Activated T-helper 1 cell treated with anti-CD3 and anti-CD28 coated beads, Interleukin-12 subunit alpha, Interleukin-12 subunit beta, Interleukin-2, Interleukin-4 antibody, amounts not matched to agents 30 ng/mL and 10 ng/mL and 1 ng/mL, durations not matched to agents 14 hours and 24 hours and 36 hours (primary cell): Measurements from ENCODE around the gene ZFYVE1. TPM values are rescaled to one million over a fixed set of nuclear protein-coding genes. Genes with fewer than 3 reads are reported as not detected.

Experiments used
- DNase-seq: peaks from one replicate; pipeline ENCODE4 v3.0.0; 2021; ENCODE audit warnings: low spot score
- H3K27ac Mint-ChIP-seq: one replicate; pipeline ENCODE4 v1.8.0; 2021; ENCODE audit warnings: mild to moderate bottlenecking, mixed read lengths
- H3K27me3 Mint-ChIP-seq: one replicate; pipeline ENCODE4 v1.8.0; 2022; ENCODE audit warnings: mild to moderate bottlenecking, moderate library complexity, mixed read lengths; ENCODE audit not compliant: insufficient read depth
- H3K36me3 Mint-ChIP-seq: one replicate; pipeline ENCODE4 v1.8.0; 2021; ENCODE audit warnings: low read depth, mixed read lengths
- H3K4me1 Mint-ChIP-seq: one replicate; pipeline ENCODE4 v1.8.0; 2021; ENCODE audit warnings: low read depth, mixed read lengths
- H3K4me3 Mint-ChIP-seq: one replicate; pipeline ENCODE4 v1.8.0; 2021; ENCODE audit warnings: mild to moderate bottlenecking, moderate library complexity, mixed read lengths
- H3K9me3 Mint-ChIP-seq: one replicate; pipeline ENCODE4 v1.8.0; 2021; ENCODE audit warnings: mixed read lengths
- intact Hi-C: fragments of 100-400 bp; cut with micrococcal nuclease; formaldehyde crosslinking; loops from one replicate; pipeline ENCODE4 v1.15.1; 2024
- total RNA-seq: library from RNA; stranded (reverse); gene quantifications from 2 replicates; pipeline ENCODE4 v1.2.3, GENCODE V29; 2022

The ZFYVE1 gene
- total RNA-seq, 1 donor from 2014 or later: 7.1 TPM

- Mint-ChIP-seq H3K4me1 (peaks cover 8% of the 10 kb centered on the region), H3K4me3 (no peak overlapping the region), H3K27ac (no peak overlapping the region), H3K36me3 (no peaks in the 10 kb centered on the region), H3K9me3 (no peaks in the 10 kb centered on the region), H3K27me3 (peaks cover 29% of the 10 kb centered on the region)
- intact Hi-C loops: no loop called here
- no peak for DNase-seq
Measured at GRCh38 chr14:72924337-72924736, 102.6 kb downstream of the ZFYVE1 start.

- no peak for DNase-seq
- Mint-ChIP-seq H3K4me3 (no peak overlapping the region), H3K4me1 (peaks cover 8% of the 10 kb centered on the region), H3K36me3 (no peaks in the 10 kb centered on the region), H3K27me3 (peaks cover 44% of the 10 kb centered on the region), H3K9me3 (no peaks in the 10 kb centered on the region), H3K27ac (no peak overlapping the region)
- intact Hi-C loops: no loop called here
Measured at GRCh38 chr14:72921396-72921795, 105.5 kb downstream of the ZFYVE1 start.

GRCh38 chr14:72920008-72920407 lies 106.9 kb downstream of the ZFYVE1 start:
- H3K4me3 Mint-ChIP-seq: no peak overlapping the region
- no peaks in the 10 kb centered on the region for H3K9me3 Mint-ChIP-seq
- peaks cover 44% of the 10 kb centered on the region for H3K27me3 Mint-ChIP-seq
- intact Hi-C loops: no loop called here
- no peak for DNase-seq
- H3K4me1 Mint-ChIP-seq: no peaks in the 10 kb centered on the region
- H3K36me3 Mint-ChIP-seq: no peaks in the 10 kb centered on the region
- no peak overlapping the region for H3K27ac Mint-ChIP-seq

Other genes with a start within 250 kb of the ZFYVE1 start
- 2.8 and 4.3 TPM in 2 replicates for gene DPF3, start 133.0 kb downstream of the ZFYVE1 start, total RNA-seq
- 17.1 and 20.4 TPM in 2 replicates for gene DCAF4, start 100.6 kb downstream of the ZFYVE1 start, total RNA-seq
- 128 and 129 TPM in 2 replicates for gene RBM25, start 31.4 kb upstream of the ZFYVE1 start, total RNA-seq
- 41.1 and 41.9 TPM in 2 replicates for gene PSEN1, start 109.4 kb upstream of the ZFYVE1 start, total RNA-seq
- gene PAPLN, start 210.4 kb upstream of the ZFYVE1 start, total RNA-seq: 0.39 and 0.96 TPM in 2 replicates